ENCODE measurements around the gene TRIM69.

- TF ChIP-seq CTCF (IDR thresholded peaks at IDR 0.05) (no peak), EZH2 (IDR thresholded peaks at IDR 0.05; ENCODE audit: borderline replicate concordance, insufficient read depth, low read depth, low read length, poor library complexity, severe bottlenecking) (no peak)
Measured at GRCh38 chr15:44698641-44699040, 37.7 kb upstream of the TRIM69 start.
